GM12872 (cell line): ENCODE results near the gene FYB1.

ENCODE experiments used
- TF ChIP-seq, protein P1 (sequence below): IDR thresholded peaks from 3 replicates; pipeline ENCODE4 v1.5.1; 2011; ENCODE audit warnings: low read depth, mild to moderate bottlenecking, low read length, moderate library complexity; ENCODE audit not compliant: insufficient read depth

The FYB1 gene

DNA sequence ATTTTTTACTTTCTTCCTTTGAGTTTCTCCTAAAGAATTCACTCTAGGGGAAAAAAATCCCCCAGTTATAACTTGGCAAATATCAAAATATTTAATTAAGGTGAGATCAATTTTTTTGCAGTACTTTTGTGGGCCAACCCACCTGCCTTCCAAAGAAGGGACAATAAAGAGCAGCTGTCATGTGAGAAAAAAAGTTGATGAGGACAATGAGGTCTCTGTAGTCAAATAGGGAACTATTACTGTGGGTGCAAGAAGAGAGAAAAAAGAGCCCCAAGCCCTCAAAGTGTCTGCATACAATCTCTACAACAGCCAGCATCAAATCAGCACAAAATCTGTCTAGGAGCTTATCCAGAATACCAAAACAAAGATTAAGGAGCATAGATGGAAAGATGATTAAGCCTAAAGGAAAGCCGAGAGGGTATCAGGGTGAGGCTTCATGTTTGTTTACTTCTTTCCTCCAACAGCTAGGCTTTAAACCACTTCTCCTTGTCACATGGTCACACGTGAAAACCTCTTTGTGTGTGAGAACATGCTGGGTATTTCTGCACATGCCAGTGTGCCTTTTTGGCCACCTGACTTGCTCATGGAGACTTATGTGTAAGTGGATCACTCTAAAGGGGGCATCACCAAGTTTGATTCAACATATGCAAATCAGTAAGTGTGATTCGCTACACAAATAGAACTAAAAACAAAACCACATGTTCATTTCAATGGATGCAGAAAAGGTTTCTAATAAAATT, 19.2 kb upstream of the FYB1 start:
- TF ChIP-seq, protein P1, sequence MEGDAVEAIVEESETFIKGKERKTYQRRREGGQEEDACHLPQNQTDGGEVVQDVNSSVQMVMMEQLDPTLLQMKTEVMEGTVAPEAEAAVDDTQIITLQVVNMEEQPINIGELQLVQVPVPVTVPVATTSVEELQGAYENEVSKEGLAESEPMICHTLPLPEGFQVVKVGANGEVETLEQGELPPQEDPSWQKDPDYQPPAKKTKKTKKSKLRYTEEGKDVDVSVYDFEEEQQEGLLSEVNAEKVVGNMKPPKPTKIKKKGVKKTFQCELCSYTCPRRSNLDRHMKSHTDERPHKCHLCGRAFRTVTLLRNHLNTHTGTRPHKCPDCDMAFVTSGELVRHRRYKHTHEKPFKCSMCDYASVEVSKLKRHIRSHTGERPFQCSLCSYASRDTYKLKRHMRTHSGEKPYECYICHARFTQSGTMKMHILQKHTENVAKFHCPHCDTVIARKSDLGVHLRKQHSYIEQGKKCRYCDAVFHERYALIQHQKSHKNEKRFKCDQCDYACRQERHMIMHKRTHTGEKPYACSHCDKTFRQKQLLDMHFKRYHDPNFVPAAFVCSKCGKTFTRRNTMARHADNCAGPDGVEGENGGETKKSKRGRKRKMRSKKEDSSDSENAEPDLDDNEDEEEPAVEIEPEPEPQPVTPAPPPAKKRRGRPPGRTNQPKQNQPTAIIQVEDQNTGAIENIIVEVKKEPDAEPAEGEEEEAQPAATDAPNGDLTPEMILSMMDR: no peak

DNA sequence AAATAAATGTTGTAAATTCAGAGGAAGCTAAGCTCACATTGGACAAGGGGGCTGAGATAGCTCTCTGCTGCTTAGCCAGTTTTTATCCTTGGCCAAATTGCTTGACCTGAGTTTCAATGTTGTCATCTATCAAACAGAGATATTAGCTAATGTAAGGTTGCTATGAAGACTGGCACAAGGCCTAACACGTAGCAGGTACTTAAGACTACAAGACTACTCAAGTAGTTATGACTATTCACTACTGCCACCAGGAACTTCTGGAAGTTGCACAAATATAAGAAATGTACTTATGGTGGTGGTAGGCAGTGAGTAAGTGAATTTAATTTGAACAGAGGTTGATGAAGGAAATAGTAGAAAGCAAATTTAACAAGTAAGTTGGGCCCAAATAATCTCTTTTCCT, 17.4 kb upstream of the FYB1 start:
- TF ChIP-seq, protein P1: no peak

DNA sequence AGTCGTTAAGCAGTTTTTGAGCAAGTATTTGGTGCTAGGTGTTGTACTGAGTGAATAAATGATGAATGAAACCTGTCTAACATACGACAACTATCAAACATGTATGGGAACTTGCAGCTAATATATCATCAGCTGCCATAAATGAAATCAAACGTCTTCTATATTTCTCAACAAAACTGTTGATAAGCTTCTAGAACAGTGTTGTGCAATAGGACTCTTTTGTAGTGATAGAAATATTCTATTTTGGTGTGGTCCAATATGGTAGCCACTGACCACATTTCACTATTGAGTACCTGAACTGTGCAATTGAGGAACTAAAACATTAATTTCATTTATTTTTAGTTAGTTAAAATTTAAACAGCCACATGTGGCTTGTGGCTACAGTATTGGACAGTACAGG, 16.3 kb upstream of the FYB1 start:
- TF ChIP-seq, protein P1: no peak

DNA sequence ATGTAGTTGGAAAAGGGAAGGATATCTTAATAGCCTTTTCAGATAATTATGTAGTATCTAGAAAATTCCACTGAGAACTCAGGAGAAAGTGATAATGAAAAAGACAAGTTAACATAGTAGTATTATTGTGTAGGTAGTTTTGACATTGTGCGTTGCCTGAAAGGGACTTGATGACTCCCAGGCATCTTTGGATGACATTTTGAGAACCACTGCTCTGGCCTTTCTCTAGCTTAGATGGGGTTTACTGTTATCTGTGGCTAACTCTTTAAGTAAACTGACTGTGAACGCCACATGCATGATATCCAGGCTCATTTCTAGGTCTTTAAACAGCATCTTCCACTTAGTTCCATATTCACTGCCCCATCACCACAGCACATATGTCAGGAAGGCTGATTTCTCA, 14.4 kb upstream of the FYB1 start:
- TF ChIP-seq, protein P1: no peak

DNA sequence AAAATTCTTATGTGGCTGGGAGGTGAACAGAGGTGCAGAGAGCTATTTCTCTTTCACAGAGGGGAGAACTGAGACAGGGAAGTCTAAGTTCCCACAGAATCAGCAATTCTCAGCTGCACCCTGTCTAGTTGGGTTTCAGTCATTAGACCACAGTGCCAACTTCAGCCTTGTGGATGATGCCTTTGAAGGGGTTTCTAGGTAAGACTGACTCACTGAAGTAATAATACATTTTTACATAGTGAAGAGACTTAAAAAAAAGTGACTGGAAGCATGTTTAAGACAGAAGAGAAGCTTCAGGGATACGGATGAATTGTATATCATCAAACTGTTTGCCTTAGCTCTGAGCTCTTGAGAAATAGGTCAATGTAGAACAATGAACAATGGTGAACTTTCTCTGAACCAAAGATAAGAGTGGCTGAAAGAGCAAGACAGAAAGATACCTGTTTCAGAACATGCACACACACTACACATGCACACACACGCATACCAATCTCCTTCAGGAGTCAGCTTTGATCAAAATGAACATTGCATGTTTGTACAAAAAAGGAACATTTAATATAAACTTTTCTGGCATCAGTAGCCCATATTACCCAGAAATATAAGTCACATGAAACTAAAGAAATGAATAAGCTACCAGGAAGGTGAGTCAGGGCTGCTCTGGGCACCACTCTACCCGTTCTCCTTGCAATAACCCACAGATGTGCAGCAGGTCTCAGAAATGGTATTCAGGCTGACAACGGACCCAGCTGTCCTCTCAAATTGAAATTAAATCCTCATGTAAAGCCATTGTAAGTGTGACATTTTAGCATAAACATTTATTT, 12.6 kb upstream of the FYB1 start:
- TF ChIP-seq, protein P1: no peak

DNA sequence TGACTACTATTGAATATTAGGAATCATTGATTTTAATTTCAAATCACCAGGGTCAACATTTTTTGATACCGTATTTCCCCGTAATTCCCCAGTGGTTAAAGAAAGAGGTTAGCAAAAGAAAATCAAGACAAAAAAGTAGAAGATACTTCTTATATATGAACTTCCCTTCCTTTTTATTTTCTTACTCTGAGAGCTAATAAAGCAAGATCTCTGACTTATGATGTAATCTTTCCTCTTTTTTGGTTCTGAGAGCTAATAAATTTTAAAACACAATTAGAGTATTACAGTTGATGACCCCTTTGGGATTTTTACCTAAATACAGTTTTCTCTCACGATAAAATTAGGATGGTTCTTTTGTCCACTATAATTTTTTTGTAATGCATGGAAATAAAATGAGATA, 9.2 kb upstream of the FYB1 start:
- TF ChIP-seq, protein P1: no peak

DNA sequence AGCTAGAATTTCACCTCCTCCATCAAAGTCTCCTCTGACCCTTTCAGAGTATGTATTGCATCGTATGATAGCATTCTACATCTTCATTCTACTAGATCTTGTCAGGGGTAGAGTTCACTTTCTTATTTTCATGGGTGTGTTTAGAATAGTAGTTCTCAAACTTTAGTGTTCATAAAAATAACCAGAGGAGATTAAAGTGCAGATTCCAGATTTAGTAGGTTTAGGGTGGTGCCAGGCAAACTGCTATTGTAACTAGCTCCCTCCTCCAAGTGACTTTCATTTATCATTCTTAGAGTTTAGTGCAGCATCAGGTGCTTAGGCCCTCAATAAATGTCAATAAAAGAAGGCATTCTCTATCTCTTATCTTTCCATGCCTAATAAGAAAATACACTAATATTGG, 7.2 kb upstream of the FYB1 start:
- TF ChIP-seq, protein P1: no peak
